ENCODE data around the gene CSTF3. TPM values are rescaled to one million over a fixed set of nuclear protein-coding genes. Genes with fewer than 3 reads are reported as not detected.

Gene CSTF3
- total and polyA plus RNA-seq, 7 experiments from 2014 or later: 14.6 to 38.6 (median 23.7) TPM

GRCh38 chr11:33191467-33191866, 30.2 kb upstream of the CSTF3 start:
- Histone ChIP-seq H3K27ac (ENCODE audit: low read depth, low read length) (no peak overlapping the region), H3K4me3 (ENCODE audit: low read length) (no peak overlapping the region), H3K27me3 (ENCODE audit: control insufficient read depth in 2 of 2, insufficient read depth in 2 of 2, low read length in 2 of 2) (no peaks in the 10 kb centered on the region), H3K36me3 (ENCODE audit: control insufficient read depth in 2 of 3, insufficient read depth in 3 of 3, low read length in 3 of 3) (no peaks in the 10 kb centered on the region), H3K9me3 (ENCODE audit: control insufficient read depth in 2 of 3, low read length in 3 of 3) (no peaks in the 10 kb centered on the region), H3K4me1 (ENCODE audit: control insufficient read depth in 2 of 2, insufficient read depth in 2 of 2, low read length in 2 of 2) (no peaks in the 10 kb centered on the region)
- intact Hi-C loops (cut with micrococcal nuclease): no loop called here
- ChIA-PET CTCF (no interaction called here), POLR2A (no interaction called here)
- ATAC-seq: no peak
- Mint-ChIP-seq H3K27ac (no peak overlapping the region), H3K4me1 (peaks cover 0 to 7% (median 0%) of the 10 kb centered on the region in 7 donors), H3K9me3 (no peaks in the 10 kb centered on the region), H3K36me3 (peaks cover 0 to 8% (median 6%) of the 10 kb centered on the region in 5 donors), H3K4me3 (no peak overlapping the region), H3K27me3 (no peaks in the 10 kb centered on the region)
- no peak for DNase-seq

DNA sequence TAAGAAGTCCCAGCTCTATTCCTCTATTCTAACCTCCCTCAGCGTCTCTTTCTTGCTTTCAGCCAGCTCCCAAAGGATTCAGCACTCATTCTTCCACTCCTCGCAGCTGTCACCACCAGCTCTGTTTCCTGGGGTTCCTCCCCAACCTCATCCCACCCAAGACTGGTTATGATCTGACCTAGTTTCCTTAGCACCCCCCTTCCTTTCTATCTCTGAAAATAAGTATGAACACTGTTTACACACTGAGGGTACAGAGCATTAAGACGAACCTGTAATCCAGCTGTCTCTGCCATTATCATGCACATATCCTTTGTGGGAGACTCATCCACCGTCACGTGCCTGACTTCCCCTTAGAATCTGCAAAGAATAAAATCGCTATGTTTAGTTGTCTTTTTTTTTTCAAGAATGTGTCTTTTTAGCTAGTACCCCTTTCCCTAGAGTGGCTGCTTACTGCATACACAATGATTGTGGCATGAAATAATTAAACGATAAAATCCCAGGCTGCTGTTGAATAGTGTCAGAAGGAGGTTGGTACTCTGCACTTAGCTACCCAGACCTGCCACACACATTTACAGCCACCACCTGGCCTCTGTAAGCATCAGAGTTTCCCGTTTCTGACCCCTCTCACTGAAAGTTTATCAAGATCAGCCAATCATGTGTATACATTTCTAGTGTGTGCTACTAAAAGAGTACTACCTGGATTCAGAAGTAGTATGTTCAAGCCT, 26.9 kb upstream of the CSTF3 start:
- no peak overlapping the region for H3K27ac Mint-ChIP-seq
- peaks cover 0 to 8% (median 6%) of the 10 kb centered on the region in 5 donors for H3K36me3 Mint-ChIP-seq
- H3K4me3 Mint-ChIP-seq: no peak overlapping the region
- intact Hi-C loops (cut with micrococcal nuclease): no loop called here
- POLR2A ChIA-PET: no interaction called here
- DNase-seq (no peak), ATAC-seq (peak; percentile 41)
- CTCF ChIA-PET: no interaction called here
- H3K36me3 ChIP-seq (ENCODE audit: control insufficient read depth in 2 of 3, insufficient read depth in 3 of 3, low read length in 3 of 3): no peaks in the 10 kb centered on the region
- H3K9me3 Mint-ChIP-seq: no peaks in the 10 kb centered on the region
- no peak overlapping the region for H3K4me3 ChIP-seq (ENCODE audit: low read length)
- H3K4me1 Mint-ChIP-seq: peaks cover 0 to 2% (median 0%) of the 10 kb centered on the region in 7 donors
- no peaks in the 10 kb centered on the region for H3K27me3 ChIP-seq (ENCODE audit: control insufficient read depth in 2 of 2, insufficient read depth in 2 of 2, low read length in 2 of 2)
- H3K27ac ChIP-seq (ENCODE audit: low read depth, low read length): no peak overlapping the region
- no peaks in the 10 kb centered on the region for H3K4me1 ChIP-seq (ENCODE audit: control insufficient read depth in 2 of 2, insufficient read depth in 2 of 2, low read length in 2 of 2)
- H3K27me3 Mint-ChIP-seq: no peaks in the 10 kb centered on the region
- H3K9me3 ChIP-seq (ENCODE audit: control insufficient read depth in 2 of 3, low read length in 3 of 3): no peaks in the 10 kb centered on the region

DNA sequence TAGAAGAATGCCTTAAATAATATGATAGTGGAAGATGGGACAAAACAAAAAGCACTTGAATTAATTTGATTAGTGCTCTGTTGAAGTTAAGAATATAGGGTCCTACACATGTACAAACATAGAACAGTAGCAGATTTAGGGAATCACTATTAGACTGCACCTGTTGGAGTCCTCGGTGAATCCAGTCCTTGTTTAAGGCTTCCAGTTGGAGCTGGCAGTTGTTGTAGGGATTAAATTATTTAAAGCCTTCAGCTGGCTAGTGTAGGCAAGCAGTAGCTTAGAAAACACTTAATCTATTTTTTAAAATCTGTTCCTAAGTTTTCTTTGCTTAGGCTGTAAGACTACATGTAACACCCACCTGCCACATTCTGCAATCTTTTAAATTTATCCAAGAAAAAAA, 24.5 kb upstream of the CSTF3 start:
- ChIA-PET POLR2A (no interaction called here), CTCF (no interaction called here)
- Histone ChIP-seq H3K36me3 (ENCODE audit: control insufficient read depth in 2 of 3, insufficient read depth in 3 of 3, low read length in 3 of 3) (no peaks in the 10 kb centered on the region), H3K4me1 (ENCODE audit: control insufficient read depth in 2 of 2, insufficient read depth in 2 of 2, low read length in 2 of 2) (no peaks in the 10 kb centered on the region), H3K4me3 (ENCODE audit: low read length) (no peak overlapping the region), H3K27ac (ENCODE audit: low read depth, low read length) (no peak overlapping the region), H3K27me3 (ENCODE audit: control insufficient read depth in 2 of 2, insufficient read depth in 2 of 2, low read length in 2 of 2) (no peaks in the 10 kb centered on the region), H3K9me3 (ENCODE audit: control insufficient read depth in 2 of 3, low read length in 3 of 3) (no peaks in the 10 kb centered on the region)
- Mint-ChIP-seq H3K4me3 (no peak overlapping the region), H3K27ac (no peak overlapping the region), H3K36me3 (peaks cover 0 to 8% (median 6%) of the 10 kb centered on the region in 5 donors), H3K9me3 (no peaks in the 10 kb centered on the region), H3K4me1 (peaks cover 0 to 3% (median 0%) of the 10 kb centered on the region in 7 donors), H3K27me3 (no peaks in the 10 kb centered on the region)
- ATAC-seq: no peak
- intact Hi-C loops (cut with micrococcal nuclease): no loop called here
- no peak for DNase-seq

- H3K36me3 Mint-ChIP-seq: peaks cover 0 to 11% (median 0%) of the 10 kb centered on the region in 5 donors
- DNase-seq (no peak), ATAC-seq (no peak)
- Histone ChIP-seq H3K27ac (ENCODE audit: low read depth, low read length) (no peak overlapping the region), H3K36me3 (ENCODE audit: control insufficient read depth in 2 of 3, insufficient read depth in 3 of 3, low read length in 3 of 3) (no peaks in the 10 kb centered on the region), H3K9me3 (ENCODE audit: control insufficient read depth in 2 of 3, low read length in 3 of 3) (no peaks in the 10 kb centered on the region), H3K4me1 (ENCODE audit: control insufficient read depth in 2 of 2, insufficient read depth in 2 of 2, low read length in 2 of 2) (no peaks in the 10 kb centered on the region), H3K4me3 (ENCODE audit: low read length) (no peak overlapping the region), H3K27me3 (ENCODE audit: control insufficient read depth in 2 of 2, insufficient read depth in 2 of 2, low read length in 2 of 2) (no peaks in the 10 kb centered on the region)
- peaks cover 6 to 20% (median 10%) of the 10 kb centered on the region in 7 donors for H3K4me1 Mint-ChIP-seq
- peak overlapping the region in 1 of 9 donors; percentile 68 for H3K27ac Mint-ChIP-seq
- CTCF ChIA-PET: no interaction called here
- H3K27me3 Mint-ChIP-seq: no peaks in the 10 kb centered on the region
- intact Hi-C loops (cut with micrococcal nuclease): no loop called here
- peaks cover 0 to 8% (median 0%) of the 10 kb centered on the region in 11 donors for H3K9me3 Mint-ChIP-seq
- no peak overlapping the region for H3K4me3 Mint-ChIP-seq
- POLR2A ChIA-PET: no interaction called here
These were observed 21.1 kb upstream of the CSTF3 start for GRCh38 chr11:33182246-33182878.

- Mint-ChIP-seq H3K36me3 (peaks cover 0 to 13% (median 0%) of the 10 kb centered on the region in 5 donors), H3K9me3 (peaks cover 0 to 10% (median 0%) of the 10 kb centered on the region in 11 donors), H3K4me1 (peaks cover 6 to 20% (median 10%) of the 10 kb centered on the region in 7 donors), H3K27me3 (no peaks in the 10 kb centered on the region), H3K4me3 (peak overlapping the region in 1 of 10 donors; percentile 70), H3K27ac (peak overlapping the region in 1 of 9 donors; percentile 64)
- no peak overlapping the region for H3K27ac ChIP-seq (ENCODE audit: low read depth, low read length)
- H3K4me1 ChIP-seq (ENCODE audit: control insufficient read depth in 2 of 2, insufficient read depth in 2 of 2, low read length in 2 of 2): no peaks in the 10 kb centered on the region
- no peaks in the 10 kb centered on the region for H3K27me3 ChIP-seq (ENCODE audit: control insufficient read depth in 2 of 2, insufficient read depth in 2 of 2, low read length in 2 of 2)
- intact Hi-C loops (cut with micrococcal nuclease): no loop called here
- no peaks in the 10 kb centered on the region for H3K36me3 ChIP-seq (ENCODE audit: control insufficient read depth in 2 of 3, insufficient read depth in 3 of 3, low read length in 3 of 3)
- H3K9me3 ChIP-seq (ENCODE audit: control insufficient read depth in 2 of 3, low read length in 3 of 3): no peaks in the 10 kb centered on the region
- no peak overlapping the region for H3K4me3 ChIP-seq (ENCODE audit: low read length)
- no peak for DNase-seq
- no peak for ATAC-seq
- CTCF ChIA-PET: no interaction called here
- POLR2A ChIA-PET: no interaction called here
These were observed 18.1 kb upstream of the CSTF3 start for GRCh38 chr11:33179348-33179803.

GRCh38 chr11:33178443-33179180, 17.3 kb upstream of the CSTF3 start:
- DNase-seq: no peak
- H3K4me3 Mint-ChIP-seq: peak overlapping the region in 2 of 10 donors; percentile 9 to 41
- Histone ChIP-seq H3K4me3 (ENCODE audit: low read length) (no peak overlapping the region), H3K36me3 (ENCODE audit: control insufficient read depth in 2 of 3, insufficient read depth in 3 of 3, low read length in 3 of 3) (no peaks in the 10 kb centered on the region), H3K4me1 (ENCODE audit: control insufficient read depth in 2 of 2, insufficient read depth in 2 of 2, low read length in 2 of 2) (no peaks in the 10 kb centered on the region), H3K27me3 (ENCODE audit: control insufficient read depth in 2 of 2, insufficient read depth in 2 of 2, low read length in 2 of 2) (no peaks in the 10 kb centered on the region), H3K27ac (ENCODE audit: low read depth, low read length) (no peak overlapping the region), H3K9me3 (ENCODE audit: control insufficient read depth in 2 of 3, low read length in 3 of 3) (no peaks in the 10 kb centered on the region)
- no peak overlapping the region for H3K27ac Mint-ChIP-seq
- peaks cover 0 to 13% (median 0%) of the 10 kb centered on the region in 5 donors for H3K36me3 Mint-ChIP-seq
- intact Hi-C loops (cut with micrococcal nuclease): no loop called here
- ChIA-PET POLR2A (no interaction called here), CTCF (no interaction called here)
- no peak for ATAC-seq
- no peaks in the 10 kb centered on the region for H3K27me3 Mint-ChIP-seq
- H3K4me1 Mint-ChIP-seq: peaks cover 6 to 20% (median 10%) of the 10 kb centered on the region in 7 donors
- peaks cover 0 to 11% (median 0%) of the 10 kb centered on the region in 11 donors for H3K9me3 Mint-ChIP-seq
